Superior temporal gyrus (tissue), 1 donor: Measurements from ENCODE around the gene BACE2.
"Not testable (repeated sequence)": the region's sequence is repeated elsewhere in the genome, so short reads cannot be mapped to it uniquely, and the experiment has no call there.

Experiments
- DNase-seq: peaks from one replicate; pipeline ENCODE4 v3.0.0-alpha.2; 2016; ENCODE audit errors: extremely low spot score

The BACE2 gene

DNA sequence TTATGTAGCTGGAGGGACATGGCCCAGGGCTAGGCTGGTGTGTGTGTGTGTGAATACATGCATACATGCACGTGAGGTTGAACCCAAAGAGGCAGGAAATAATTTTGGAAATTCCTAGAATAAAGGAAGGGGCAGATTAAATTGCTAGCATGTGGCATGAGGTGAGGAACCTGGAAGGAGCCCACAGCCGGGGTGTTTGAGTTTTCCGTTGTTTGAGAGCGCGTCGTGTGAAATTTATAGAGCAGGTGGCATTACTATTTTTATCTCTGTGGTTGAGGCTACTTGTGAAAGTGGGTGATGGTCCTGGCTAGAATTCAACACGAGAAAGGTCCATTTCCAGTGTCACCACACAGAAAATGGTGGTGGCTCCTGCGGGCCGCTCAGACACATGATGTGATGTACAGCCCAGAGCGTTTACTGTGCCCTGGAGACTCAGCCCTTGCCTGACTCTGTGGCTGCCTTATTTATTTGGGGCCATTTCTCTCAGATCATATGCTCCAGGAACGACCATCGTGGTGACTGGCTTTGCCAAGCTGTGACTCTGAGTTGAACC is 48.0 kb downstream of the BACE2 start:
- no peak for DNase-seq

DNA sequence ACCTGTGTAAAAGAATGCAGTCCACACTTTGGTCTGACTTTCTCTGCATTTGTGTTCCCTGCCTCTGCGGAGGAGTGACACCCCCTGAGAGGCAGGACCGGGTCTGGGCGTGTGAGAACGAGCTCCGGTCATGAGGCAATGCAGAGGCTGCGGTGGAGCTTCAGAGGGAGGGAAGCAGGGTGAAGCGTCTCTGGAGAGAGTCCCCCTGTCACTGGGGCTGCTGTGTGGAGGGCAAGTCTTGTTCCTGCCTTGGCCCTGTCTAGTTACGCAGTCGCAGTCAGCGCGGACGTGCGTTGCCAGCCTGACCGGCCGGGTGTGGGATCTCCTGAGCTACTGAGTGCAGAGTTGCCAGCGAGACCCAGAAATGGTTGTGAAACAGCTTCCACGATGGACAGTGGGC is 48.5 kb downstream of the BACE2 start:
- DNase-seq, result no peak

DNA sequence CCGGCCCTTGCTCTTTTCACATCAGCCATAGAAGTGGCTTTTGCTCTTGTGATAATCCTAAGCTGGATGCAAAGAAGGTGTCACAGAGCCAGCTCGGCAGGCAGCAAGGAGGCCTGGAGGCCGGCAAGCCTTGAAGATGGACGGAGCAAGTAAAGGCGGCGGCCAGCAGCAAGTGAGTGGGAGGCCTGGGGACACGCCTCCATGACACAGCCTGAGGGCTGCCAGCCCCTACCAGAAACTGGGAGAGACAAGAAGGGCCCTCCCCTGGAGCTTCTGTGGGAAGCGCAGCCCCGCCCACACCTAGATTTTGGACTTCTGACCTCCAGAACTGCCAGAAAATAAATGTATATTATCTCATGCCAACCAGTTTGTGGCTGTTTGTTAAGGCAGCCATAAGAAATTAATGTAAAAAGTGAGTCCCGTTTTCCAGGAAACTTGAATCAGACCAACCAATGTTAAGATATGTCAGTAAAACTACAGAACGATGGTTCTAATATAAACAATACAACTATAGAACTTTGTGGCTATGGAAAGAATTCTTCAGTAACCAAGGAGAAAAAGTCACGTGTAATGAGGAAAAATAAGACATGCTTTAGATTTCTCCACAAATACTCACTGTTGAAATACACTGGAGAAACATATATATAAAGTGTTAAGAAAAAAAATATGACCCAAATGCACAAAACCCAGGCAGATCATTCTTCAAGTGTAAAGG is 49.9 kb downstream of the BACE2 start:
- no peak for DNase-seq

DNA sequence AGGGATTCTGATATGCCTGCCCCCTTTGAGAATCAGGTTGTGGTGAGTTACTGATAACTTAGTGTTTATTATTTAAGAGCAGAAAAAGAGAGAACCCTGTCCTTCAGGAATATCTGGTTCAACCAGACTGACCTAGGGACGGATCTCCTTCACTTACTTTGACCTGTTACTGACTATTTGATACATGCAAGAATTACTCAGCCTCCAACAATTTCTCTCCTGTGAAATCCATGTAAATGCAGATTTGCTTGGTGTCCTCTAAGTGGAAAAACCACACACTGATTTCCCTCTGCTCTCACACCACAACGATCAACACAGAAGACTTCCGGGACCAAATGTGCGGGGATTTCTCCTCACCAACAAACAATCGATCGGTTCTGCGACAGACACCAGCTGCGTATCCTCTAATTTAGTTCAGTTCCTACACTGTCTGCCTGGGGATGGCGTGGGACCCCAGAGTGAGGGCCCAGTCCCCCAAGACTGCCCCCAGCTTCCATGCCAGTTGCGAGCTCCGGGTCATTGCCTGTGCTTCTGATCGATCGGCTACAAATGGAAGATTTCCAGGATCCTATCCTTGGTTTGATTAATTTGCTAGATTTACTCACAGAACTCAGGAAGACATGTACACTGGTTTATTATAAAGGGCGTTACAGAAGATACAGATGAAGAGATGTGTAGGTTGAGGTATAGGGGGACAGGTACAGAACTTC is 51.7 kb downstream of the BACE2 start:
- no peak for DNase-seq

DNA sequence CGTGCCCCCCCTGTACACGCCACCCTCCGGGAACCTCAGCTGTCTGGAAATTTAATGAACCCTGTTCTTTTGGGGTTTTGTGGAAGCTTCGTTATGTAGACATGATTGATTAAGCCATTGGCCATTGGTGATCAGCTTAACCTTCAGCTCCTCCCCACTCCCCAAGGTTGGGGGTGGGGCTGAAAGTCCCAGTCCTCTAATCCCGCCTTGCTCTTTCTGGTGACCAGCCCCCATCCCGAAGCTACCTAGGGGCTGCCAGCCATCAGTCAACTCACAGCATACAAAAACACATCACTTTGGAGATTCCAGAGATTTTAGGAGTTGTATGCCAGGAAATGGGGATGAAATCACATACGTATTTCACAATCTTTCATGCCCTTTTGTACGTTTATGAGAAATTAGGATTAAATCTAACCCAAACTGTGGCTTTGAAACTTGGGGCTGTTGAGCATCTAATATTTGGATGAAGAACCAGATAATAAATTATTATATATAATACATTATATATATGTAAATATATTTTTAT is 52.3 kb downstream of the BACE2 start:
- no peak for DNase-seq

DNA sequence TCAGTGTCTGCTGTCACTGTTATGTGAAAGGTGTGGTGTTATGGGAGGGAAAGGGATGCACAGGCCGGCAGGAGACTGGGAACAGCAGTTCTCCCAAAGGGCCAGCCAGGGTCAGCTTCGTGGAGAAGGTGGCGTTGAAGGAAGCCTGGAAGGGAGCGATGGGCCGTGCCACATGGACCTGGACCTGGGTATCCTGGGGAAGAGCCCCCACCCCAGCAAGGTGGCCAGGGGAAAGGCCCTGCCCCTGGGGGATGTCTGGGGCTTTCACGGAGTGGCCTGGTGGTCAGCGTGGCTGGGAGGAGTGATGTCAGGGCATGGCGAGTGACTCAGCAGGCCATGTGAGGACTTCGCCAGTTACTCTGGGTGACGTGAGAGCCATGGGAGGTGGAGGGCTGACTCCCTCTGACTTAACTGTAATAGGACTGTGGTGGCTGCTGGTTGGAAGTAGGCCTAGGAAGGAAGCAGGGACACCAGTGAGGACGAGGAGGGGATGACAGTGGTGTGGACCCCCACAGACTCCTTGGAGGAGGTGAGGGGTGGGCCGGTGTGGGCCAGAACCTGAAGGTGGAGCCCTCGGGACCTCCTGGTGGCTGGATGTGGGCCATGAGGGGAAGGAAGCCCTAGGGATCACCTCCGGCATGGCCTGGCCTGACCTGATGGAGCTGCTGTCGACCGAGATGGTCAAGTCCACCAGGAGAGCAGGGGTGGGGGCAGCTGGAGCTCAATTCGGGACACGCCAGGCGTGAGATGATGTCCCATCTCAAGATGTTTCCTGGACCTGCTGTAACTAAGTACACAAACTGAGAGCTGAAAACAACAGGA is 54.5 kb downstream of the BACE2 start:
- DNase-seq, result no peak

DNA sequence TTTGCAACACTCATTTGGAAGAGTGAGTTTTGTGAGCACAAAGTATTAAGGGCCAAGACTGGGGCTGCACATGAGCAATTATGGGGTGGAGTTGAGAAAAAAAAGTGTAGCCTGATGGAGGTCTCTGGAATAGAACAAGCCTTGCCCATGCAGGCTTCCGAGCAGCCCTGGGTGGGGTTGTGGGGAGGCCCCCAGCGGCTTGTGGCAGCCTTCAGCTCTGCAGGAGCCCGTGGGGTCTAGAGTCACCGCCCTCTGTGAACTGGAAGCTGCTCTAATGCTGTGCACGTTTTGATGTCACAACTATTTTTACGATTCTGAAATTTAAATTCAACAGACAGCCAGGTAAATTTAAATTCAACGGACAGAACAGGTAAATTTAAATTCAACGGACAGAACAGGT is 58.9 kb downstream of the BACE2 start:
- DNase-seq, result no peak

DNA sequence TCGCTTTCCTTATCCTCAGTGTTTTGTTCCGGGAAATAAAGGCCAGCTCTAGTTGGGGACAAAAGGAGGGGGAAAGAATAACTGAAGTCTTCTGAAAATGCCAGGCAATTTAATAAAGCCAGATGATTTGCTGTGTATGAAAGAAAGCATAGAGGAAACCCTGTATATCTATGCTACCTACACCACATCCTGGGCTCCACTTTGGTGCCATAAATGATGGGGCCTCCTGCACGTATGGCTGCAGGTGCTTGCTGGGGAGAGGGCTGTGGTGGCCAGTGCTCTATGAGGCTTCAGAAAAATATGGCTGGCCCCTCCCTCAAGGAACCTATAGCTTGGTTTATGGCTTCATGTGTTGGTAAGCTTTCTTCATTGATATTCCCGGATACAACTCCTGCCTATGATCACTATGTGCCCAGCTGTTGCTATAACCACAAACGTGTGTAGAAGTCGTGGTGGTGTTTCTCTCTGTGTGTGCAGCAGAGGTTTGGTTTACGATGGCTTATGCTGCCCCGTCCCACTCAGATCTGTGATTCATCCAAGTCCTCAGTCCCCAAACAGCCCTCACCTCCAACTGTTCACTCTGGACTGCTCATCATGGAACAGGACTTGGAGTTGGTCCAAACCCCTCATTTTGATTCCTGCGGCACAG is 59.5 kb downstream of the BACE2 start:
- DNase-seq, result no peak

DNA sequence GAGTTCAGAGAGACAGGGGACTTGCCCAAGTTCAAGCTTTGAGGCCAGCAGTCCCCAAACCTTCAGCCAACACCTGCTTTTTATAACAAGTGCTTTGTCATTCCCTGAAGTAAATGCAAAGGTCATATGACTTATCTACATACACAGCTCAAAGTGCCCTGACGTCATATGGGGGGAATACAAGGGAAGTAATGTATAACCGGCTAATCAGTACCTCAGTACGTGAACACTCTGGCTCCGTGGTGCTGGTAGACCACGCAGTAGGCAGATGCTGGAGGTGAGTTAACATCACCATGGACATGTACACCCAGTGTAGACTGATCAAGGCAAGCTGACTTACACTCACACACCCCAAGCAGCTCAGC is 60.0 kb downstream of the BACE2 start:
- DNase-seq, result no peak

DNA sequence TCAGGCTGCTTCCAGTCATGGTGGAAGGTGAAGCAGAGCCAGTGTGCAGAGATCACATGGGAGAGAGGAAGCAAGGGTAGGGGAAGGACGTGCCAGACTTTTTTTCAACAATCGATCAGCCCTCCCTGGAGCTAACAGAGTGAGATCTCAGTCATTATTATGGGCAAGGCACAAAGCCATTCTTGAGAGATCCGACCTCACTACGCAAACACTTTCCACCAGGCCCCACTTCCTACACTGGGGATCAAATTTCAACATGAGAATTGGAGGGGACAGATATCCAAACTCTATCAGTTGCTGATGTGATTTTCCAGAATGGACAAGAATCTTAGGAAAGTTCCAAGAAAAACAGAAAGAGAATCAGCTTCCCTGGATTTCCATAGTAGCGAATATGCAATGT is 60.5 kb downstream of the BACE2 start:
- DNase-seq, result no peak

DNA sequence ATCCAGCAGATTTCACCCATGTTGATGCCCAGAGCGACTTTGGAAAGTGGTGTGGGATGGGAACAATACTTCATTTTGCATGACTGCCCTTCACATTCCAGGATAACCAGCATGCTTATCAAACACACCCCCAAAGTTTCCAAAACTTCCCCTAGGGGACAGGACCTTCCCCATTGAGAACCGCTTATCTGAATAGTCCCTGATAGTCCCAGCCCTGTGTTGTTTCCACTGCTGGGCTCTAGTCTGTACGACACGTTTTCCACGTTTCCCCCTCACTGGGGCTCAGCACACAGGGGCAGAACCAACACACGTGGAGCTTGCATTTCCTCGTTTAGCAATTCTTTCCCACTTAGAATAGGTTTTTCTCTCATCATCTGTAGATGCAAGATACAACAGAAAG is 61.0 kb downstream of the BACE2 start:
- DNase-seq, result no peak

DNA sequence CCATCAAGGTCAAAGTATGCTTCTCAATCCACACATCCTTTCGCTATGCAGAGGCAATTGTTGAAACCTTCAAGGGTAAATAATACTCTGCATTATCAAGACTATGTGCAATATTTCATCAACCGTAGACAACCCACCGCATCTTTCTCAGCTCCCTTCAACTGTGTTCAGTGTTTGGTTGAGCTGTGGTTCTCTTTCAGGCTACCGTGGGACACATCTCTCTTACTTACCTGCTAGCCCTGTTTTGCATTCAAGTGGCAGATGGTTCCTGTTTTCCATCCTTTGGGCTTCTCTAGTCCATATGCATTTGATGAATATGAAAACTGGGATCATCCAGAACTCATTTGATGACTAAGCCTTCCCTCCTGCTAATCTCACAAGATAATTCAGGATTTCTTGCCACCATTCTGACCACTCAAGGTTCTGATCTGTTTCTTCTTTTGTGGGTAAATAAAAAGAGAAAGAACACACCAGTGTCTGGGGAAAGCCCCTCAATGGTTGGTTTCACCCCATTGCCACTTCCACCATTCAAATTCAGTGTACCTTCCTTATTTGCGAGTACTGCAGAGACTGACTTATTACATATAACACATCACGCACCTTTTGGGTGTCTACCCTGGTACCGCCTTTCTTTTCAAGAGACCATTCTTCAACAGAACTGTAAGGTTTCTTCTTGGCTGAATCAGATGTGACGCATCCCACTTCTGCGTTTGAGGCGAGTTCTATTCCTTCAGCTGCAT is 61.7 kb downstream of the BACE2 start:
- DNase-seq, result no peak

DNA sequence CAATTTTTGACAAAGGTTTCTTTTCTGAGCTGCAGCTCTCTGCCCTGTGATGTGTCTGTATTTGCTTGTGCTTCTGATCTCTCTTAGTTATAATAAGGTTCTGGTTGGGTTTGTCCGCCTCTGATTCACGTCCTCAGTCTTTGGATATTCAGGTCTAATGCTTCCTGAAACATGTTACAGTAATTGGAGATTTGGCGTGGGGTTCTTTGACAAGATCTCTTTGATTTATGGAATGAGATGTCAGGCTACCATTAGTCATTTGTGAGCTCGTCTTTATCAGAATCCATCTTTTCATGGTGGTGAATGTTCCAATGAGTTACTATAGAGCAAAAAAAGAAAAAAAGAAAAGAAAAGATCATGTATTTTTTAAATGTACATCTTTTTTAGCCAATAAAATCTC is 62.5 kb downstream of the BACE2 start:
- no peak for DNase-seq

DNA sequence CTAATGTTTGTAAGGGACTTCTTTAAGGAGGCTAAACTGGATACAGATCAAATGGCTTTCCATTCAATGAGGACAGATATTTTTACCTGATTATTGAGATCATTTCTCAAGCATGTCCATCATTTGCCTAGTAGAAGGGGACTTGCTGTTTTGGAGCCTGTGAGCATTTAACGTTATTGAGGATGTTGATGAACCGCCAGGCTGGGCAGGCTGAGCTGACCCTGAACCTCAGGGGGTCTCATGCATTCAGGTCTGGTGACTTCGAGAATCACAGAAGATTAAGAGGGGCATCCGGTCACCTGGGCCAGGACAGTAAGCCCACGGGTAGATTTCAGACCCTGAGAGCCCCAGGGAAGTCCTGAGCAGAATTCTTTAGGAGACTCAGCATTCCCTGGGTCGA is 63.1 kb downstream of the BACE2 start:
- no peak for DNase-seq

DNA sequence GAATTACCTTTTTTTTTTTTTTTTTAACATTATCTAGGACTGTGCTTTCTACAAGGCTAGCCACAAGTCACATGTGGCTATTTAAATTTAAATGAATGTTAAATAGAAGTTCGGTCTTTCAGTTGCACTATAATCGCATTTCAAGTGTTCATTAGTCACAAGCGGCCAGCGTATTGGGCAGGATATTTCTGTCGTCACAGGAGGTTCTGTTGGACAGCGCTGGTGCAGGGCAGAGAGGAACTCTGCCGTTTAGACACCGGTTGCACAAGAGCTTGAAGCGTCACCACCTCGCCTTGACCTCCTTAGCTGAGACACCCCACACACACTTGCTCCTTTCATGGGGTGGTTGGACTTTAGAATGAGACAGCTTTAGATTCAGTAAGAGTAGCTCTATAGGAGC is 64.1 kb downstream of the BACE2 start:
- no peak for DNase-seq

DNA sequence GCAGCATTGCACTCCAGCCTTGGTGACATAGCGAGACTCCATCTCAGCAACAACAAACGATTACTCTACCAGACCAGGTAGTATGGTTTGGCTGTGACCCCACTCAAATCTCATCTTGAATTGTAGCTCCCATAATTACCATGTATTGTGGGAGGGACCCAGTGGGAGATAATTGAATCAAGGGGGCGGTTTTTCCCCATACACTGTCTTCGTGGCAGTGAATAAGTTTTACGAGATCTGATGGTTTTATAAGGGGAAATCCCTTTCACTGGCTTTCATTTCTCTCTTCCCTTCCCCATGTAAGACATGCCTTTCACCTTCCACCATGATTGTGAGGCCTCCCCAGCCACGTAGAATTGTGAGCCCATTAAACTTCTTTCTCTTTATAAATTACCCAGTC is 66.0 kb downstream of the BACE2 start:
- no peak for DNase-seq

DNA sequence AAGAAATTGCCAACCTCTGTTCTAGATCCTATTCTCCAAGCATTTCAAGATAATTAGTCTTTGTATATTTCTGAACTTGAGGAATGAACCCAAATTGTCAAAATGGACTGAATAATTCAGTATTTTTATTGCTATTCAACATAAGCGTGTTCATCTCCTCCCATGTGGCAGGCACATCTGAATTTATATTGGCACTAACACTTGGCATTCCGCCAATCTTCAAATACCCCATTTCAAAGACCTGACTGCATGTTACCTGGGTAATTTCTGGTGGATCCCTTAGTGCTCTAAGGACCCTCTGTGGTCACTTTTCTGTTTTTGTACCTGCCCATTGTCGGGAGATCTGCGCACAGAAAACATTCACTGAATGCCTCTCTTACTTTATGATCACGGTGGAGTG is 66.6 kb downstream of the BACE2 start:
- DNase-seq, result no peak

DNA sequence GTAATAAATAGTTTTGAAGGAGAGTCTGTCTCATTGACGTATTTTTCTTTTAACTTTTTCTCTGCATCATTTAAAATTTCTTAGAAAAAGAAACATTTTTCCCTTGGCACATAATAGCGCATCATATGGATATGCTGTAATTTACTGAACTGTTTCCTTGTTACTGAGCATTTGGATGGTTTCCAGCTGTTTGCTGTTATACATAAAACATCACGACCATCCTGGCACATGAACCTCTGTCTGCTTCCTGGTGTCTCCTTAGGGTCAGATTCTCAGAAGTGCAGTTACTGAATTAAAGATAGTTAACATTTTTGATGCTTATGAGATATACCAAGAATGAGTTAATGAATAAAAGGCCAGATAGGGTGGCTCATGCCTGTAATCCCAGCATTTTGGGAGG is 67.2 kb downstream of the BACE2 start:
- no peak for DNase-seq

DNA sequence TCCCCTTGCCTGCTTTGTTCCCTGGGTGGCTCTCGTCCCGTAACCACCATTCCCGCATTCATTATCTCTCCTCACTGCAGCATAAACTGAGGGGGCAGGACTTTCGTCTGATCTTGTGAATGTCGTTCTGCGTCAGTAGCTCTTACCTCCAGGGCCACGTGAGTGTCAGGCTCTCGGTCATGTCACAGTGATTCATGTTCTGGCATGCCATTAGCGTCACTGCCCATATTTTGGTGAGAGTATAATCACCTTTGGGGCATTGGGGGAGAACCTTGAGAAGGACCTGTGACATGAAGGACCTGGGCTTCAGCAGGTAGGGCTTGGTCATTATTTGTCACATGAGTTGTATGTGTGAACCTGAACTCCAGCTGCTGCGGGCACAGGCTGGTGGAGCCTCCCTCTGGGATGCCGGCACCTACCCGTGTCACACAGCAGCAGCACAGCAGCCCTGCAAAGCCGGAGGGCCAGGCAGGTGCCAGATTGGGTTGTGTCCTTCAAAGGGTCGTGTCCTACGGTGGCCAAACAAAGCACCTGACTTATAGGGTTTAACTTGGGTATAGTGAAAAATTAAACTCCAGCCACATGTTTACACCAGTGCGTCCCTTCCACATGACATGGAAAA is 68.5 kb downstream of the BACE2 start:
- no peak for DNase-seq

DNA sequence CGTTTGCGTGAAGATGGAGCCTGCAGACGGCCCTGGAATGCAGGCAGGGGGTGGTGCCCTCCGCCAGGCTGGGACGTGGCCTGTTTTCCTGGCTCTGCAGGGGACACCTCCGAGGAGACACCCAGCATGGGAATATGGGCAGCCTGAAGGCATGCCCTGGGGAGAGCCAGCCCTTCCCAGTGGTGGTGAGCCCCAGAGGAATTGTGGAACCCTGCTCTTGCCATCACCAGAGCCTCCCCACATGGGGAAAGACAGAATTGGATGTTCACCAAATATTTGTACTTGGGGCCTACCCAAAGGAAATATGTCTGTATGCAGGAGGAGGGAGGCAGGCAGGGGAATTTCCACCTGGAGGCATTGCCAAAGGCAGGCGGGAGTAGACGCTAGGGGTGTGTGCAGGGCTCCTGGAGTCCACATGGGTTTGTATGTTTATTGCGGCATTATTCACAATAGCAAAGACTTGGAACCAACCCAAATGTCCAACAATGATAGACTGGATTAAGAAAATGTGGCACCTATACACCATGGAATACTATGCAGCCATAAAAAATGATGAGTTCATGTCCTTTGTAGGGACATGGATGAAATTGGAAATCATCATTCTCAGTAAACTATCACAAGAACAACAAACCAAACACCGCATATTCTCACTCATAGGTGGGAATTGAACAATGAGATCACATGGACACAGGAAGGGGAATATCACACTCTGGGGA is 70.3 kb downstream of the BACE2 start:
- not testable (repeated sequence) for DNase-seq
